ENCODE results near the gene KLK8. TPM values are rescaled to one million over a fixed set of nuclear protein-coding genes. Genes with fewer than 3 reads are reported as not detected.

KLK8 gene
- total RNA-seq, 1 experiment from 2014 or later: 128 TPM

- H3K4me1 ChIP-seq (replicated peaks; ENCODE audit: insufficient read depth): peaks cover 51% of the 10 kb centered on the region
- H3K27ac ChIP-seq: no peak overlapping the region
- H3K9me3 ChIP-seq (ENCODE audit: insufficient read depth, low read depth): no peaks in the 10 kb centered on the region
- no peaks in the 10 kb centered on the region for H3K9me2 ChIP-seq (ENCODE audit: insufficient read depth)
- peaks cover 14% of the 10 kb centered on the region; the same call in 1 of the 2 replicates for H3K36me3 ChIP-seq (ENCODE audit: low read depth)
- H3K79me2 ChIP-seq (ENCODE audit: low read depth): no peaks in the 10 kb centered on the region
- H3K27me3 ChIP-seq (ENCODE audit: insufficient read depth, low read depth): no peaks in the 10 kb centered on the region
- no peak overlapping the region for H3K4me2 ChIP-seq
- ChIA-PET POLR2A (ENCODE audit: unreplicated experiment) (no interaction called here), CTCF (no interaction called here)
- no peak for TF ChIP-seq CTCF (conservative IDR thresholded peaks at IDR 0.05)
- TF ChIP-seq EZH2 (IDR thresholded peaks at IDR 0.05; ENCODE audit: low read depth): no peak
- BruUV-seq (replicated peaks): no TSS peak
- intact Hi-C loops (cut with micrococcal nuclease; ENCODE audit: unreplicated experiment): no loop called here
- H3K4me3 ChIP-seq: no peak overlapping the region
- DNase-seq: no peak
- H3F3A ChIP-seq (ENCODE audit: insufficient read depth, low read depth): peaks cover 30% of the 10 kb centered on the region
- no peaks in the 10 kb centered on the region for H4K20me1 ChIP-seq (ENCODE audit: insufficient read depth)
- no peak overlapping the region for H2AFZ ChIP-seq
Measured at GRCh38 chr19:50977626-50978025, 23.8 kb downstream of the KLK8 start.

- Histone ChIP-seq H3K4me3 (no peak overlapping the region), H4K20me1 (ENCODE audit: insufficient read depth) (no peaks in the 10 kb centered on the region), H3K27ac (peak overlapping the region; percentile 62), H3K4me1 (replicated peaks; ENCODE audit: insufficient read depth) (peaks cover 69% of the 10 kb centered on the region), H3K9me2 (ENCODE audit: insufficient read depth) (no peaks in the 10 kb centered on the region), H3K9me3 (ENCODE audit: insufficient read depth, low read depth) (no peaks in the 10 kb centered on the region), H3F3A (ENCODE audit: insufficient read depth, low read depth) (peaks cover 40% of the 10 kb centered on the region), H3K36me3 (ENCODE audit: low read depth) (peaks cover 14% of the 10 kb centered on the region; the same call in 1 of the 2 replicates), H2AFZ (no peak overlapping the region), H3K4me2 (peak overlapping the region; percentile 64), H3K79me2 (ENCODE audit: low read depth) (peaks cover 7% of the 10 kb centered on the region; the same call in 1 of the 2 replicates), H3K27me3 (ENCODE audit: insufficient read depth, low read depth) (no peaks in the 10 kb centered on the region)
- intact Hi-C loops (cut with micrococcal nuclease; ENCODE audit: unreplicated experiment): no loop called here
- peak; percentile 91 to 97 for DNase-seq
- TF ChIP-seq CTCF (conservative IDR thresholded peaks at IDR 0.05): no peak
- no peak for TF ChIP-seq EZH2 (IDR thresholded peaks at IDR 0.05; ENCODE audit: low read depth)
- POLR2A ChIA-PET (ENCODE audit: unreplicated experiment): no interaction called here
- CTCF ChIA-PET: no interaction called here
- BruUV-seq (replicated peaks): no TSS peak
Measured at GRCh38 chr19:50975766-50976165, 25.6 kb downstream of the KLK8 start.

GRCh38 chr19:50974702-50975556 is 26.5 kb downstream of the KLK8 start:
- peaks cover 77% of the 10 kb centered on the region for H3K4me1 ChIP-seq (replicated peaks; ENCODE audit: insufficient read depth)
- peaks cover 14% of the 10 kb centered on the region; the same call in 1 of the 2 replicates for H3K36me3 ChIP-seq (ENCODE audit: low read depth)
- no peaks in the 10 kb centered on the region for H3K9me3 ChIP-seq (ENCODE audit: insufficient read depth, low read depth)
- H3K4me3 ChIP-seq: no peak overlapping the region
- H4K20me1 ChIP-seq (ENCODE audit: insufficient read depth): no peaks in the 10 kb centered on the region
- DNase-seq: no peak
- peaks cover 15% of the 10 kb centered on the region for H3K79me2 ChIP-seq (ENCODE audit: low read depth)
- no peak overlapping the region for H2AFZ ChIP-seq
- CTCF ChIA-PET: no interaction called here
- TF ChIP-seq EZH2 (IDR thresholded peaks at IDR 0.05; ENCODE audit: low read depth): no peak
- no peak for TF ChIP-seq CTCF (conservative IDR thresholded peaks at IDR 0.05)
- intact Hi-C loops (cut with micrococcal nuclease; ENCODE audit: unreplicated experiment): no loop called here
- H3F3A ChIP-seq (ENCODE audit: insufficient read depth, low read depth): peaks cover 47% of the 10 kb centered on the region
- no peaks in the 10 kb centered on the region for H3K27me3 ChIP-seq (ENCODE audit: insufficient read depth, low read depth)
- H3K27ac ChIP-seq: peak overlapping the region; percentile 78
- POLR2A ChIA-PET (ENCODE audit: unreplicated experiment): interaction anchor here (0.7 kb wide), 1 partner anchor 29 kb away, joined by 4 read pairs; no protein-coding TSS in a partner anchor
- peak overlapping the region; percentile 5; the same call in 1 of the 2 replicates for H3K4me2 ChIP-seq
- BruUV-seq (replicated peaks): no TSS peak
- H3K9me2 ChIP-seq (ENCODE audit: insufficient read depth): no peaks in the 10 kb centered on the region
